Activated naive CD4-positive, alpha-beta T cell (primary cell): ENCODE data around the gene GEMIN7.

ENCODE experiments used
- DNase-seq, 4 experiments: peaks; one replicate each; lab custom pipeline; 2025; lab: John Stamatoyannopoulos, UW

GEMIN7 gene

DNA sequence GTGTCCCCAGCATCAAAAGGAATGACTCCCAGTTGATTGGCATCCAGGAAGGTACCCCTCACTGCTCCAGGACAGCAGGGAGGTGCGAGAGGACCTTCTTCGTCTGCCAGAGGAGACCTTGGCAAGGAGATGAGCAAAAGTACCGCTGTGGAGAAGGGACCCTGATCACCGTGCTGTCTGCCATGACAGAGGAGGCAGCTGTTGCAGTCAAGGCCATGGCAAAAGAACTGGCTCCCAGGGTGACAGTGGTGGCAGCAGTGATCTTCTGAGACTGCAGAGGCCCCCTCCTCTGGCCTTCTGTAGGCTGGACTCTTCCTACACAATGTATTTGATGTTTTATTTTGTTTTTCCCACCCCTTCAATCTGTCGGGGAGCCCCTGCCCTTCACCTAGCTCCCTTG lies 49.7 kb downstream of the GEMIN7 start:
- DNase-seq, result no peak

DNA sequence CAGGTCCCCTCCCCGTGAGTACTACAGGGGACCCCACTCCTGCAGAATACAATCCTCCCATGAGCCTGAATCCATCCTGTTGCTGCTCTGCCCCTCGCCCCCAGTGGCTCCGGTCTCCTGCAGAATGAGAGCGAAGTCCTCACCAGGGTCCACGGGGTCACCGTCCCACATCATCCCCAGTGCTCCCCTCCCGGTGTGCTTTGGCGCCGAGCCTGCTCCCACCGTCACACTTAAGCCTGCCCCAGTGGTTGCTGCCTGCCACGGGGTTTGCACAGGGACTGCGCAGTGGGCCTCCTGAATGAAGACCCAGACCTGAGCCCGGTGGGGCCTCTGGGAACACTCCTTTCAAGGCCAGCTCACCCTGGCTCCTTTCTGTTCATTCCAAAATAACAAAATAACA lies 51.2 kb downstream of the GEMIN7 start:
- no peak for DNase-seq

DNA sequence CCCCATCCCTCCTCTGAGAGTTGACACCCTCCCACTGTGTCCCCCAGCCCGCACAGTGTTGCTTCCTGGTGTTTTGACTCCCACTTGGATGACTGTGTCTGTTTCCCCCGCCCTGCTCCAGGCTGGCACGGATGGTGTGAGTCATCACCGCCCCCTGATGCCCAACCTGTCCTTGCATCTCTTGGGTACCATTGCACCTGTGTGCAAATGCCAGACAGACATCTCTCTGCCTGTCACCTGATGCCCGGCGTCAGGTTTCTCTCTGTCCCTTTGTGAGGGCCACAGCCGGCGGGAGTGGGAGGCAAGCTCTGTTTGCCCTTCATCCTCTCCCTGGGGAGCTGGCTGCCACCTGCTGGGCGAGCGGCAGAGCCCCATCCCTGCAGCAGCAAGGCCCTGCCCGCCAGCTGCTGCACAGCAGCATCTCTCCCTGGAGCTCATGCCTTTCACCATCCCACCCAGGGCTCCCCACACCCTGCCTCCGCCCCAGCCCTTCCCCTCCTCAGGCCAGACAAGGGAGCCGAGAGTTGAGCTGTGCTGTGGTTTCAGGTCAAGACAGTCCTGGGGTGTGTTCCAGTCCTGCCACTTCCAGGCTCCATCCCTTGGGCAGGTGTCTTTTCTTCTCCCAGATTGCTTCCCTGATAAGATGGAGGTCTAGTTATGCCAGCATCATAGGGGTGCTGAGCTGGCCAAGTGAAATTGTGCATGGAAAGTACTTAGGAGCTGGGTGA lies 52.0 kb downstream of the GEMIN7 start:
- no peak for DNase-seq

DNA sequence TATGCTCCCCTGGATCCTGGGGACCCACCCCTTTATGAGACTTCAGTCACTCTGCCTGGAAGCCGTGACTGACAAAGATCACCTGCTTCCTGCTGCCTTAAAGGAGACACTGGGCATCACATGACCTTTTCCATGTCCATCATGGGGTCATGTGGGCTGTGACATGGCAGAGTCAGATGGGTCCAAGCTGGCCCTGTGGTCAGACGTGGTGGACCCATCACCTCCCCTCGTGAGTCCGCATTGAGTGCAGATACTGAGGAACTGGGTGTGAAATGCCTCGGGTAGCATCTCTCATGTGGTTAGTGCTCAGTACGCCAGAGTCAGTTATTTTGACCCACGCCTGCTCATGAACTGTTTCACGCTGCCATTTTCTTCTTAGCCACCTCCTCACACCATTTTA lies 54.6 kb downstream of the GEMIN7 start:
- no peak for DNase-seq

DNA sequence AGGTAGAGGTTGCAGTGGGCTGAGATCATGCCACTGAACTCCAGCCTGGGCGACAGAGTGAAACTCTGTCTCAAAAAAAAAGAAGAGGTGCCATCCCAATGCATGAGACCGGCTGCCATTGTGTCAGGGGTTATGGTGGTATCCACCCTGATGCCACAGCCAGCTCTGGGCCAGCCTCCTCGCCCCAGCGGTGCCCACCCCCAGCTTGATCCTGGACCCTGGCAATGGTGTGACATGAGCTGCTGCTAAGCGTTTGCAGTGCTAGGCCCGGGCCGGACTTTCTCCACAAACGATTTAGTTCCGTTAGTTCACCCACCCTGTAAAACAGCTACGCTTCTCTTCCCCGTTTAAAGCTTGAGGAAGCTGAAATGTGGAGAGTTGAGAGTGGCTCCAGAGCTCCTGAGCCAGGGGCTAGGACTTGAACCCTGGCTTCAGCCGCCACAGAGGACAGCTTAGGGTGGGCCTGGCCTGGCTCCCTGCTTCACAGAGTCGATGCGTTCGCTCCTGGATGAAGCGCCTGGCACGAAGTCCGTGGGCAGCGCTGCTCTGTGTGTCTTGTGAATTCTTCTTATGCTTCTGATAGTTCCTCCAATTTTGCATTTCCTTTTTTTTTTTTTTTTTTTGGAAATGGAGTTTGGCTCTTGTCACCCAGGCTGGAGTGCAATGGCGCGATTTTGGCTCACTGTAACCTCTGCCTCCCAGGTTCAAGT lies 56.3 kb downstream of the GEMIN7 start:
- no peak for DNase-seq

DNA sequence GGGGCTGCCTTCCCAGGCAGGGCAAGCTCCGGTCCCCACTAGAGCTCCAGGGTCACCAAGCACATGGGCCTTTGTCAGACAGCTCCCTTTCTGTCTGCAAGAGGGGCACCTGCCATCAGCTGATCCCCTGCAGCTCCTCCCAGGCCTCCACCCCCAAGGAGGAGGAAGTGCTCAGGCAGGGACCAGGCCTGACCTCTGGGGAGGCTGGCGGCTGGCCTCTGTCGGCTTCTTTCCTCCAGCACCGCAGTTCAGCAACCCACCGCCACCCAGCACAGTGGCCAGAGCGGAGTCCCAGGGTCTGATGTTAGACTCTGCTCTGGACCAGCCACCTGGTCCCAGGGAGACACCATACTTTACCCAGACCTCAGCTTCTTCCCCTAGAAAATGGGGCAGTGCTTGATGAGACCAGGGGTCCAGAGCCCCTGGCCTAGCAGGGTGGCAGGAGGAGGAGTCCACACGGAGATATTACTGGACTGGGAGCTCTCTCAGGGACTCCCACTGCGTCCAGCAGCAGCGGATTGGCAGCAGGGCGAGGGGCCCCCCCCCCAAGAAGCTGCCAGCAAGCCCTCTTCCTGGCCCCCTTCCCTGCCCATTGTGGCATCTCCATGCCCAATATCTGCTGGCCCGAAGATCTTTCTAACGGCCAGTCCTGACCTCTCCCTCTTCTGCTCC lies 57.6 kb downstream of the GEMIN7 start:
- no peak for DNase-seq

DNA sequence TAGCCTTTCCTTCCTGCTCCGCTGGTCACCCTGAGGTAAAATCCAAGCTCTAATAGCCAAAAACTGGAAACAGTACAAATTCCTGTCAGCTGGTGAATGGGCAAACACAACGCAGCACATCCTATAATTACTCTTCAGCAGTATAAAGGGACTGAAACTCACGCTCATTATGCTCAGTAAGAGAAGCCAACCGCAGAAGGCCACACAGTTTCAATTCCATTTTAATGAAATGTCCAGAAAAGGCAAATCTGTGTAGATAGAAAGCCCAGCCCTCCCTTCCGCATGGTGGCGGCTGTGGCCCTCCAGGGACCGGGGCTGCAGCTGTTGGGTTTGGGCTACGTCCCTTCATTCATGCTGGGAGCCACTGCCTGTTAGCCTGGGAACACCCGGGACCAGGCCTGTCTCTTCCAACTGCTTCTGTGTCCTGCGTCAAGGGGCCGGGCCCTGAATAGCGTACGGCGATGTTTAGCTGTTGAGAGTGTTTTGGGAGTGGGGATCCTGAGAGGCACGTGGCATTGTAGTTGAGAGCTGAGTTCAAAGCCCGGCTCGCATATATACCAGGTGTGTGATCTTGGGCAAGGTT lies 58.2 kb downstream of the GEMIN7 start:
- no peak for DNase-seq

DNA sequence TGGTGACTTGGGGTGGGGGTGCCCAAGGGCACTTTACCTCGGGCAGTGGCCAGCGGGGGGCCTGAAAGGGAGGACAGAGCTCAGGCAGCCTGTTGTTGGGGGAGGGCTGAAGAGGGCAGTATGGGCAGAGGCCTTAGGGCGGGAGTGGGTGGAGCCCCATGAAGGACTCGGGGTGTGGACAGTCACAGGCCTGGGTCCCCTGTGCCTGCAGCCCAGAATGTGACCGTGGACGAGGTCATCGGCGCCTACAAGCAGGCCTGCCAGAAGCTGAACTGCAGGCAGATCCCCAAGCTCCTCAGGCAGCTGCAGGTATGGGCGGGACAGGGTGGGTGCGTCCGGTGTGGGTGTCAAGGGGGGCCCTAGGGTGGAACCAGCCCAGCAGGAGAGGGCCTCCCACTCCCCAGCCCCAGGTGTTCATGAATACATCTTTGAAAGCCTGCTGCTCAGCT lies 59.3 kb downstream of the GEMIN7 start:
- no peak for DNase-seq

DNA sequence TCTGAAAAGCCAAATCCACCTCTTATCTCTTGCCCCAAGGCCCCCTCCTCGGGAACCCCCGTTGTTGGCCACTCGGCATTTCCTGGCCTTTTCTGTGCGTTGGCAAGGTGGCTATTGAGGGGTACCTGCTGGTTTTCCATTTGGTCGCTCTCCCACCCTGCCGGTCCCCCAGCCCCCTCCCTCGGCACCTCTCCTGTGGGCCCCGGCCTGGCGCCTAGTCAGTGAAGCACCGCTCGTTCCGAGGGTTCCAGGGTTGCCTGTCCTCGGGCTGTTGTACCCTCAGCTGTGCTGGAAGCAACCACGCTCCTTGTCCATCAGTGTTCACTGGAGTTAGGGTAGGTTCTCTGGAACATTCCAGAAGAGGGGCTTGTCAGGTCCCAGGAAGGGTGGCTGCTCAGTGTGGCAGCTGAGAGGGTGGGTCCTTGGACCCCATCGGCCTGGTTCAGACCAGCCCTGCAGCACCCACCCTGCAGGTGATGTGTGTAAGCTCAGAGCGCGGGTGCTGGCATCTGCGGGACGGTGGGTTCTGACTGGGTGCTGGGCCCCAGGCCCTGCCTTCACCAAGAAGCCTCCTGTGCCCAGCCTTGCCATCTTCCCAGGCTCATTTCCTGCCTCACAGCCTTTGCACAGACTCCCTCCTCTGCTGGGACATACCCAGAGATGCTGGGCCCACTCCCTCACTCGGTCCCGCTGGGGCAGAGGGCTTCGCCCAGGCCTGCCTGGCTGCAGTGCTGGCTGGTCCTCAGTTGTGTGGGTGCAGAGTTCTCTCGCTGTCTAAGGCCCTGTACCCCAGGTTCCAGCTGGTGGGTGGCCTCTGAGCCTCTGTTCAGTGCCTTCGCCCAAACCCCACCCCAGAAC lies 60.5 kb downstream of the GEMIN7 start:
- no peak for DNase-seq

DNA sequence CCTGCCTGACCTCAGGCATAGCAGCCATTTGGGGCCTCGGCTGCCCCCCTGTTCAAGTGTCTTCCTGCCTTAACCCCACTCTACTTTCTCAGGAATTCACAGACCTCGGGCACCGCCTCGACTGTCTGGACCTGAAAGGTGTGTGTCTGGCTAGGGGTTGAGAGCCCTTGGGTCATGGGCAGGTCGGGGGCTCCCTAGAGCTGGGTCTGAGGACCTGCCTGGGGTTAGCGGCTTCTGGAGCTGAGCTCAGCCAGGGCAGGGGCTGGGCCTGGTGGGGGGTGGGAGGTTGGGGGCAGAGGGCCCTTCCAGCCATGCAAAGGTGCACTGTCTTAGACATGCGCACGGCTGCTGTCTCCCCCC lies 61.1 kb downstream of the GEMIN7 start:
- no peak for DNase-seq

DNA sequence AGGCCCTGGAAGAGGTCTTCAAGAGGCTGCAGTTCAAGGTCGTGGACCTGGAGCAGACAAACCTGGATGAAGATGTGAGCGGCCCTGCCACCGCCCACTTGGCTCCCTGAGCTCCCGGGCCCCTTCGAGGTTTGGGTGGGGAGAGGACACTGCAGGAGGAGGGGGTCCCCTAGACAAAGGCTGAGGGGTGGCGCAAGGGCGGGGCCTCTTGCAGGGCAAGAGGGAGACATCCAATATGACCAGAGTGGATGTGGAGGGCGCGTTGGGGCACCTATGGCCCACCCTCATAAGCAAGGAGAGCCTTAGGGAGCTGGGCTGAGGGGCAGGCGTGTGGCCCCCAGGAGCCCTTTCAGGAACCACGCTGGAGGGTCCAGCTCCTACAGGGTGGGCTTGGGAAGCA lies 61.5 kb downstream of the GEMIN7 start:
- DNase-seq, result no peak
